GM23338 (cell line): ENCODE results near the gene TCF12. TPM values are rescaled to one million over a fixed set of nuclear protein-coding genes. Genes with fewer than 3 reads are reported as not detected.

Experiments
- ATAC-seq: fragments of 200-7000 bp; cut with Tn5 transposase; 3 replicates; pipeline ENCODE4 v1.9.1; 2020
- DNase-seq: peaks from one replicate; pipeline ENCODE4 v3.0.0-alpha.2; 2015; ENCODE audit warnings: low spot score
- H2AFZ ChIP-seq: fragments of 200-600 bp; sonication (generic); 2 replicates; pipeline ENCODE4 v1.8.0; 2016; ENCODE audit warnings: antibody characterized with exemption, mild to moderate bottlenecking, moderate library complexity
- H3F3A ChIP-seq: fragments of 200-600 bp; sonication (generic); replicated peaks from 2 replicates; pipeline ENCODE4 v1.8.0; 2017; ENCODE audit warnings: antibody characterized with exemption, mixed run types, low read depth
- H3K27ac ChIP-seq: fragments of 200-600 bp; sonication (generic); 2 replicates; pipeline ENCODE4 v1.6.1; 2016; ENCODE audit warnings: low read depth
- H3K27me3 ChIP-seq: fragments of 200-600 bp; sonication (generic); 2 replicates; pipeline ENCODE4 v1.8.0; 2016; ENCODE audit warnings: mild to moderate bottlenecking, mixed run types, moderate library complexity; ENCODE audit not compliant: insufficient read depth
- H3K36me3 ChIP-seq: fragments of 200-600 bp; sonication (generic); 2 replicates; pipeline ENCODE4 v1.8.0; 2016; ENCODE audit warnings: mild to moderate bottlenecking; ENCODE audit not compliant: insufficient read depth
- H3K4me1 ChIP-seq: fragments of 200-600 bp; sonication (generic); 2 replicates; pipeline ENCODE4 v1.8.0; 2016; ENCODE audit warnings: mild to moderate bottlenecking, moderate library complexity; ENCODE audit not compliant: insufficient read depth
- H3K4me2 ChIP-seq: fragments of 200-600 bp; sonication (generic); 2 replicates; pipeline ENCODE4 v1.7.1; 2017; ENCODE audit warnings: mixed run types
- H3K4me3 ChIP-seq: fragments of 200-600 bp; sonication (generic); 2 replicates; pipeline ENCODE4 v1.6.1; 2016; ENCODE audit warnings: mixed run types
- H3K79me2 ChIP-seq: fragments of 200-600 bp; sonication (generic); replicated peaks from 2 replicates; pipeline ENCODE4 v1.8.0; 2017; ENCODE audit warnings: mild to moderate bottlenecking; ENCODE audit not compliant: insufficient read depth
- H3K9me2 ChIP-seq: fragments of 200-600 bp; sonication (generic); 2 replicates; pipeline ENCODE4 v1.8.0; 2017; ENCODE audit not compliant: insufficient read depth
- H4K20me1 ChIP-seq: fragments of 200-600 bp; sonication (generic); replicated peaks from 2 replicates; pipeline ENCODE4 v1.8.0; 2017; ENCODE audit warnings: mild to moderate bottlenecking; ENCODE audit not compliant: insufficient read depth
- H3K27ac Mint-ChIP-seq: 2 replicates; pipeline ENCODE4 v1.8.0; 2020; ENCODE audit warnings: inconsistent platforms, mild to moderate bottlenecking, moderate library complexity, mixed read lengths
- H3K27me3 Mint-ChIP-seq: 3 replicates; pipeline ENCODE4 v1.8.0; 2022; ENCODE audit warnings: low read depth, mild to moderate bottlenecking, moderate library complexity, mixed read lengths, inconsistent platforms; ENCODE audit not compliant: insufficient read depth, poor library complexity
- H3K36me3 Mint-ChIP-seq: 3 replicates; pipeline ENCODE4 v1.8.0; 2021; ENCODE audit warnings: low read depth, mild to moderate bottlenecking, inconsistent platforms, moderate library complexity, mixed read lengths
- H3K4me1 Mint-ChIP-seq: 3 replicates; pipeline ENCODE4 v1.8.0; 2020; ENCODE audit warnings: mild to moderate bottlenecking, inconsistent platforms, mixed read lengths
- H3K4me3 Mint-ChIP-seq: 3 replicates; pipeline ENCODE4 v1.8.0; 2021; ENCODE audit warnings: moderate library complexity, mild to moderate bottlenecking, inconsistent platforms, mixed read lengths
- H3K9me3 Mint-ChIP-seq: 3 replicates; pipeline ENCODE4 v1.8.0; 2020; ENCODE audit warnings: moderate library complexity, mild to moderate bottlenecking, inconsistent platforms, mixed read lengths
- CREB1 ChIP-seq: fragments of 250-450 bp; sonication (Bioruptor Pico); IDR thresholded peaks from 2 replicates; pipeline ENCODE4 v1.5.0; 2020; ENCODE audit warnings: low read depth, mild to moderate bottlenecking, moderate library complexity
- CTCF ChIP-seq, 2 experiments: fragments of 200-600 bp in 1 of 2; sonication (generic) in 1 of 2; conservative IDR thresholded peaks; 2 replicates each; pipeline versions ENCODE4 v1.5.1 to v1.6.1; 2016 to 2017; ENCODE audit warnings: antibody characterized with exemption in 2 of 2, low read depth in 2 of 2, mild to moderate bottlenecking in 2 of 2, moderate library complexity in 1 of 2
- ETS1 ChIP-seq: IDR thresholded peaks from 2 replicates; pipeline ENCODE4 v1.6.1; 2016; ENCODE audit warnings: antibody characterized with exemption
- EZH2 ChIP-seq: fragments of 200-600 bp; sonication (generic); IDR thresholded peaks from one replicate; pipeline ENCODE4 v1.8.0; 2017; ENCODE audit warnings: antibody characterized with exemption, mild to moderate bottlenecking, low read depth; ENCODE audit not compliant: unreplicated experiment
- EZH2phosphoT487 ChIP-seq: fragments of 200-600 bp; sonication (generic); IDR thresholded peaks from one replicate; pipeline ENCODE4 v1.8.1; 2018; ENCODE audit warnings: antibody characterized with exemption; ENCODE audit not compliant: unreplicated experiment
- JUNB ChIP-seq: IDR thresholded peaks from one replicate; pipeline ENCODE4 v1.6.1; 2016; ENCODE audit warnings: antibody characterized with exemption; ENCODE audit not compliant: unreplicated experiment
- NANOG ChIP-seq: IDR thresholded peaks from 2 replicates; pipeline ENCODE4 v1.6.1; 2016; ENCODE audit warnings: antibody characterized with exemption, borderline replicate concordance
- POLR2AphosphoS5 ChIP-seq: IDR thresholded peaks from 2 replicates; pipeline ENCODE4 v1.6.1; 2016; ENCODE audit warnings: antibody characterized with exemption, low read depth
- REST ChIP-seq: IDR thresholded peaks from one replicate; pipeline ENCODE4 v1.6.1; 2018; ENCODE audit warnings: antibody characterized with exemption; ENCODE audit not compliant: unreplicated experiment
- STAT1 ChIP-seq: IDR thresholded peaks from one replicate; pipeline ENCODE4 v1.6.1; 2016; ENCODE audit warnings: antibody characterized with exemption; ENCODE audit not compliant: unreplicated experiment
- ZNF114 ChIP-seq: fragments of 250-450 bp; sonication (Bioruptor Pico); IDR thresholded peaks from 2 replicates; pipeline ENCODE4 v1.5.0; 2020; ENCODE audit warnings: mild to moderate bottlenecking, moderate library complexity
- ZNF331 ChIP-seq: fragments of 250-450 bp; sonication (Bioruptor Pico); IDR thresholded peaks from 2 replicates; pipeline ENCODE4 v1.5.0; 2020; ENCODE audit warnings: low read depth, mild to moderate bottlenecking, moderate library complexity
- ZNF462 ChIP-seq: fragments of 250-450 bp; sonication (Bioruptor Pico); IDR thresholded peaks from 2 replicates; pipeline ENCODE4 v1.5.0; 2020; ENCODE audit warnings: mild to moderate bottlenecking, moderate library complexity
- polyA plus RNA-seq: library from polyadenylated mRNA; unstranded; fragments of >200 nt; fragmentation: Nextera tagmentation; extraction: Ambion mirVana; gene quantifications from 2 replicates; pipeline ENCODE4 v1.2.1, GENCODE V29; 2016
- total RNA-seq: library from RNA; depleted of rRNA; stranded (reverse); fragments of >200 nt; shearing (Covaris generic); gene quantifications from 2 replicates; pipeline ENCODE4 v1.2.3, GENCODE V29; 2014

Gene TCF12
- total and polyA plus RNA-seq, 2 experiments from 2014 or later, result 27.6 to 104 TPM

- TF ChIP-seq EZH2phosphoT487, result no peak
These were observed 21.9 kb downstream of the TCF12 start (continued) for GRCh38 chr15:56940388-56940787.

GRCh38 chr15:56942118-56942517 is 23.7 kb downstream of the TCF12 start:
- Histone ChIP-seq H3K4me1 (peaks cover 17% of the 10 kb centered on the region), H3K4me3 (no peak overlapping the region), H3K9me2 (no peaks in the 10 kb centered on the region), H3K27ac (no peak overlapping the region), H2AFZ (no peak overlapping the region), H3K79me2 (peaks cover 100% of the 10 kb centered on the region), H3K4me2 (no peak overlapping the region), H3K36me3 (no peaks in the 10 kb centered on the region), H3K27me3 (no peaks in the 10 kb centered on the region), H4K20me1 (peaks cover 29% of the 10 kb centered on the region), H3F3A (no peaks in the 10 kb centered on the region)
- Mint-ChIP-seq H3K27me3 (no peaks in the 10 kb centered on the region), H3K9me3 (peaks cover 3% of the 10 kb centered on the region; the same call in 1 of the 3 replicates), H3K36me3 (peaks cover 21% of the 10 kb centered on the region), H3K4me1 (peaks cover 26% of the 10 kb centered on the region), H3K27ac (no peak overlapping the region; the same call in 1 of the 2 replicates), H3K4me3 (no peak overlapping the region)
- DNase-seq, result no peak
- TF ChIP-seq ZNF114 (no peak), CTCF (conservative IDR thresholded peaks at IDR 0.05; ENCODE audit: low read depth in 2 of 2) (no peak), ZNF331 (no peak), ZNF462 (CRISPR knock-in tag) (no peak), CREB1 (CRISPR knock-in tag) (no peak), REST (no peak), JUNB (no peak), NANOG (no peak), EZH2phosphoT487 (no peak), EZH2 (no peak), ETS1 (no peak), STAT1 (no peak), POLR2AphosphoS5 (no peak)
- no peak for ATAC-seq
